Measurements from ENCODE around the gene LSAMP.

DNA sequence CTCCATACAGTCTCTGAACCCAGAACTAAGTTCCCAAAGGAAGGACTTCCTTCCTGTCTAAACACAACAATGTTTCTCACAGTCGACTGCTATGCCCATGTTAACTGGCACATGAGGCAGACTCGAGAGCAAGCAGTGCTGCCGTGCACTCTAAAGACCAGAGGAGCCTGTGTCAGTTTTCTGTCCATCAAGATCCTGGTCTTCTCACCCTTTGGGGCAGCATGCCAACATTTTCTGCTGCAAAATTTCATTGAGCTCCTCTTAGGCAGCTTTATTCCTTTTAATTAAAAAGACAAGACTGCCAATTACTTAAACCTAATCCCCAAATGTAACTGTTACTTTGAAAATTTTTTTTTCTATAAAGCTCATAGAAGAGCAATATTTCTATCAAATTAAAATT lies 616.9 kb downstream of the LSAMP start:
- TF ChIP-seq, protein P1, sequence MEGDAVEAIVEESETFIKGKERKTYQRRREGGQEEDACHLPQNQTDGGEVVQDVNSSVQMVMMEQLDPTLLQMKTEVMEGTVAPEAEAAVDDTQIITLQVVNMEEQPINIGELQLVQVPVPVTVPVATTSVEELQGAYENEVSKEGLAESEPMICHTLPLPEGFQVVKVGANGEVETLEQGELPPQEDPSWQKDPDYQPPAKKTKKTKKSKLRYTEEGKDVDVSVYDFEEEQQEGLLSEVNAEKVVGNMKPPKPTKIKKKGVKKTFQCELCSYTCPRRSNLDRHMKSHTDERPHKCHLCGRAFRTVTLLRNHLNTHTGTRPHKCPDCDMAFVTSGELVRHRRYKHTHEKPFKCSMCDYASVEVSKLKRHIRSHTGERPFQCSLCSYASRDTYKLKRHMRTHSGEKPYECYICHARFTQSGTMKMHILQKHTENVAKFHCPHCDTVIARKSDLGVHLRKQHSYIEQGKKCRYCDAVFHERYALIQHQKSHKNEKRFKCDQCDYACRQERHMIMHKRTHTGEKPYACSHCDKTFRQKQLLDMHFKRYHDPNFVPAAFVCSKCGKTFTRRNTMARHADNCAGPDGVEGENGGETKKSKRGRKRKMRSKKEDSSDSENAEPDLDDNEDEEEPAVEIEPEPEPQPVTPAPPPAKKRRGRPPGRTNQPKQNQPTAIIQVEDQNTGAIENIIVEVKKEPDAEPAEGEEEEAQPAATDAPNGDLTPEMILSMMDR (conservative IDR thresholded peaks at IDR 0.05), result no peak
- no peak for TF ChIP-seq EZH2 (IDR thresholded peaks at IDR 0.05; ENCODE audit: low read depth)

Data from PC-9 (cell line).